Stimulated activated CD8-positive, alpha-beta memory T cell treated with anti-CD3 and anti-CD28 coated beads, Interleukin-7, amount 100 ng/mL, for 1 hour (primary cell): ENCODE results near the gene PGA4.
"Not testable (repeated sequence)": the region's sequence is repeated elsewhere in the genome, so short reads cannot be mapped to it uniquely, and the experiment has no call there.

Experiments used
- DNase-seq, 2 donors: peaks; one replicate each; pipeline ENCODE4 v3.0.0-alpha.2; 2020; ENCODE audit warnings: low read depth in 2 of 2

PGA4 gene

DNA sequence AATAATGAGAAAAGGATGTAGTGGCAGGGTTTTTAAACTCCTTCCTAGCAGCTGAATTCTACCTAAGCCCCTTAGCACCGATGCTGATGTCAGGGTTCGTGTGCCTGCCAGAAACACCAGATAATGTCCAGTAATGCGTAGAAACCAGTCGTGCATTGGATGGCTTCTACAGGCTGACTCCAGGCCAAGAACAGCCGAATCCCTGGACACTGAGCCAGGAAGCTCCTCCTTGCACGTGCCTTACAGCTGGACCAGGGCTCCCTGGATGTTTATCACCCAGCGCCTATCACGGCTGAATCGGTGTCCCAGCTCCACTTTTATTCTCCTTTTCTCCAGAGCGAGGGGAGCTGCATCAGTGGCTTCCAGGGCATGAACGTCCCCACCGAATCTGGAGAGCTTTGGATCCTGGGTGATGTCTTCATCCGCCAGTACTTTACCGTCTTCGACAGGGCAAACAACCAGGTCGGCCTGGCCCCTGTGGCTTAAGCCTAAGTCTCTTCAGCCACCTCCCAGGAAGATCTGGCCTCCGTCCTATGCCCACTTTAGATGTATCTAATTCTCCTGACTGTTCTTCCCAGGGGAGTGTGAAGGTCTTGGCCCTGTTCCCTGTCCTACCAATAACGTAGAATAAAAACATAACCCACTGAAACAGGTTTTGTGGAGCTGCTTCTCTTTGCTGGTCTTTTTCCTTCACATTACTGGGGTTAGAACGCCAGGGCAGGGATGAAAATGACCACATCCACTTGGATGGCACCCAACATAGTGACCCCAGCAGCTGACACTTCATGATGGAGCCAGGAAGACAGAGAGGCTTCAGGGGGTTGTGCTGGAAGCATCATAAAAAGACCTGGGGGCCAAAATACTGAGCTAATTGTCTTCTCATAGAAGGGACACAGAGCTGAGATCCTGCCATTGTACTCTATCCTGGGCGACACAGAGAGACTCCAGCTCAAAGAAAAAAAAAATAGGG lies 28.9 kb downstream of the PGA4 start:
- not testable (repeated sequence) for DNase-seq

DNA sequence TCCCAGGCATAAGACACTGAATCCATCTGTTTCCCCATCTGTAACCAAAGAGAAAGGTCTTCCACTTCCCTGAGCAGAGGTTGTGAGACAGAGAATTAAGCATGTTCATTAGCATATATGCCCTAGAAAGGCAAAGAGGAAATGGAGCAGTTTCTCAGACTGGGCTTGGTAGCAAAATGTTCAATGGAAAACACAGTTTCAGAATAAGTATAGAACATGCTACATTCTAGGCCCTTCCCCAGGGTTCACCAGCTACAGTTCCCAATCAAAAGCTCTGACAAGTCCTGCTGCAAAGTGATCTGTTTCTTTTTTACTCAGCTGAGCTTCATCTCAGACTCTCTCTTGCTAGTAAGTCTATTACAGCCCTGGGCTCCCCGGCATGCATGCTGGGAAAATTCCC lies 30.2 kb downstream of the PGA4 start:
- not testable (repeated sequence) for DNase-seq

GRCh38 chr11:61254403-61255025 lies 32.4 kb downstream of the PGA4 start:
- peak; percentile 12 to 25 for DNase-seq

GRCh38 chr11:61256710-61257482 lies 34.7 kb downstream of the PGA4 start:
- DNase-seq: no peak

DNA sequence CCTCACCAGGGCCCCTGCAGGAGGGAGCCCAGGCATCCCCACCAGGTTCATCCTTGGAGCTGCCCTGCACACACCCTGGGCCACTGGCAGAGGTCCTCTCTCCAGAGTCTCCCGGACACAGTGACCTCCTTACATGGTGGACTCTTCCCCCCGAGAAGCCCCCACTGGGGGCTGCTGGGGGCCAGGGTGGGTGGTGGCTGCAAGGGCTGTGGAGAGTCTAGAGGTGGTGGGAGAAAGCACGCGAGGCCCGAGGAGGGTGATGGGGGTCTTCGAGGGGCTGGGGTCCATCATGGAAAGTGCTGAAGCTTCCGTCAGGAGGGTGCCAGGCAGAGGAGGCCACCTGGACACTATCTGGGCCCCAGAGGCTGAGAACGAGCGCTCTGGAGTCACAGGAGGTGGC lies 36.4 kb downstream of the PGA4 start:
- no peak for DNase-seq

- DNase-seq: no peak
Observed at GRCh38 chr11:61259363-61259762, 37.2 kb downstream of the PGA4 start.

DNA sequence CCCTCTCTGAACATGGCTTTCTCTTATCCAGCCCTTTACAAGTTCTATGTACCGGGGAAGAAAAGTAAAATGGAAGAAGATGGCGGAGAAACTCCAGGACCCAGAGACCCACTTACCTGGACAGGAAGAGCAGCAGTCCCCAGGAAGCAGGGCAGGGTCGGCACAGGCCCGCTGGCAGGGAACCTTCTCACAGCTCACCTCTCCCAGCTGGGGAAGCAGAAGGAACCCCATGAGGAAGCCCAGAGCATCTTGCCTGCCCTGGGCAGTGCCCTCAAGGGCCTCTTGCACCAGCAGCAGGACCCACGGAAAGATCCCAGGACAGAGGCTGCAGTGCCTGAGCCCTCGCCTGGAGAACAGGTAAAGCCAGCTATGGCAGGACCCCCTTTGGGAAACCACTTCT lies 42.2 kb downstream of the PGA4 start:
- no peak for DNase-seq

DNA sequence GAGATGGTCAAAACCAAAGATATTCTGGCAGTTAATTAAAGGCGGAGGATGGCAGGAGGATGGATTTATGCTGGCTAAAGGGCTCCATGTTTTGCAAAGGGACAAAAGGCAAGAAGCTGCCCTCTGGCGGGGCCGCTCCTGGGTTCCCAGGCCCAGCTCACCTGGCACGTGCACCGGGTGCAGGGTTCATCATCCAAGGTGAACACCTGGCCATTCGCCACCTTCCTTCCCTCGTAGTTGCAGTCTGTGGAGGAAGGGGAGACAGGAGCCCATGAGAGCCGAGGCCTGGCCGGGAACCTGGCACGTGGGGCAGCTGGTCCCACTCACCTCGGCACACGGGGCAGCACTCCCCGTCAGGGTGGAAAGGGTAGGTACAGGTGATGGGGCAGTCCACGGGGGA lies 42.6 kb downstream of the PGA4 start:
- no peak for DNase-seq

DNA sequence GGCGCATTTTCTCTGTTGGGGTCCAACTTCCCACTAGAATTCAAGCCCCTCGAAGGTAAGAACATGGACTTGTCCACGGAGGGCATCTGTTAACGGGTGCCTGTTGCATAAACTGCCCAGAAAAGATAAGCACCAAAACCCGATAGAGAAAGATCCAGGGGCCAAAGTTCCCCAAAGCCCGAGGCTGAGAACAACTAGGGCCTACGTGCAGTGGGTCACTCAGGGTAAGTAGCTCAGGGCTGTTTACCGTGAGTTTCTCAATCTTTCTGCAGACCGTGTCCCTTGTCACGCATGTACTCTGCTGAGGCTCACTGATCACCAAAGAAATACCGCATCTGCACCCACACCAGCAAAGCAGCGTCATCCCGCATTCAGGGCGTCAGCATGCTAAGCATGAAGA lies 43.2 kb downstream of the PGA4 start:
- no peak for DNase-seq

DNA sequence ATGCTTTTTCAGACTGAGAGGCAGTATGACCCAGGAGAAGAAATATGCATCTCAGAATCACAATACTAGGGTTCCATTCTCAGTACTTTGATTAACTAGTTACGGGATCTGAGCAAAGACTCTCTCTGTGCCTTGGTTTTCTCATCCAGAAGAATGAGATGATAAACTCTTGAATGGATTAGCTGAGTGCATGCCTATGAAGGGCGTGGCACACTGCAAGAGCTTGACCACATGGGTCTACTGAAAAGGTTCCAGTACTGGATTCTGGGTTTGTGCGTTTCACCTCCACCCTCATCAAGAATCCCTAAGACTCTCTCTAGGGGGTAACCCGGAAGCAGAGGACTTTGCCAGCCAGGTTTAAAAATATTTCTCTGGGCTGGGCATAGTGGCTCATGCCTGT lies 44.5 kb downstream of the PGA4 start:
- DNase-seq: no peak

DNA sequence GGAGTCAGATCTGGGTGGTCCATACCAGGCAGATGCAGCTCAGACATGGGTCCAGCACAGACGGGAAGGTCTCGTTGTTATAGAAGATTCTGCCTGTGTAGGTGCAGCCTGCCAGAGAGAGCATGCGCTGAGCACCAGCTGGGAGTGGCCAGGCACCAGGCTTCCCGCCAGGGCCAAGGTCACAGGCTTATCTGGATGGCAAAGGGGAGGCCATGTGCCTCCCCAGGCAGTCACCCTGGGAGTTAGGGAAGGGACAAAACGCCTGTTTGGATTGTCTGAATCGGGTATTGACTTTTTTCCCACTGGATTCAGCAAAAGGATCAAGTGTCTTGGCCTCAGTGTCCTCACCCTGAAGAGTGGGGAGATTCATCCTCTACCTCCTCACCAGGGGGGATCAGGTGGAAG lies 45.3 kb downstream of the PGA4 start:
- DNase-seq: no peak

- DNase-seq: no peak
Observed at GRCh38 chr11:61268588-61269250, 46.6 kb downstream of the PGA4 start.

DNA sequence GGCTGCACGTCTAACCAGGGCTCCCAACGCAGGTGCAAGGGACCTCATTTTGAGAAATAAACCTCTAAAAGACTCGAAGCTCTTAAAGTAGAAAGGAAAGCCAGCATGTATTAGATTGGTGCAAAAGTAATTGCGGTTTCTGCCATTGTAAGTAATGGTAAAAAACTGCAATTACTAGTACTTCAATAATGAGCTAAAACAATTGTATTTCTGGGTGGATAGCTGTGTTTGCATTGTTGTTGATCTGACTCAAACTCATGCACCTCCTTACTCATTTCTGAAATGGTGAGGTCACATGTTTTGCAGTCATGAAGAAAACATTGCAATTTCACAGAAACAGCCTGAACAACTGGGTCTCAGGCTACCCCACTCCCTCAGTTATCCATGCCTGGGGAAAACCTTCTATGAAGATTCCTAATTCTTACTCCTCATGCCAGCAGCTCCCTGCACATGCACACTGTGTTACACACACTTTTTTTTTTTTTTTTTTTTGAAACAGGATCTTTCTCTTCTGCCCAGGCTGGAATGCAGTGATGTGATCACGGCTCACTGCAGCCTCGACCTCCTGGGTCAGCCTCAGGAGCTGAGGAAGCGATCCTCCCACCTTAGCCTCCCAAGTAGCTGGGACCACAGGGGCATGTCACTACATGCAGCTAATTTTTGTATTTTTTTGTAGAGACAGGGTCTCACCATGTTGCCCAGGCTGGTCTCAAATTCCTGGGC lies 48.4 kb downstream of the PGA4 start:
- no peak for DNase-seq

DNA sequence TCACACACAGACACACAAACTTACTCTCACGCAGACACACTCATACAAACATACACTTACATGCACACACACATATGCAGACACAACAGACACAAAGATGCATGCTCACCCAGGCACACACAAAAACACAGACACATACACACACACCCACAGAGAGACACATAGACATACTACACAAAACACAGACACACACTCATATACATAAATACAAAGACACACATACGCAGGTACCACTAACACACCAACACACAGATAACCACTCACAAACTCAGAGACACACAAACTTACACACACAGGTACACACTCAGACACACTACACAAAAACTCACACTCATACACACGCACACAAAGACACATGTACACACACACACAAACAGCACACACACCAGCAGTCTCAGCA lies 50.6 kb downstream of the PGA4 start:
- no peak for DNase-seq

DNA sequence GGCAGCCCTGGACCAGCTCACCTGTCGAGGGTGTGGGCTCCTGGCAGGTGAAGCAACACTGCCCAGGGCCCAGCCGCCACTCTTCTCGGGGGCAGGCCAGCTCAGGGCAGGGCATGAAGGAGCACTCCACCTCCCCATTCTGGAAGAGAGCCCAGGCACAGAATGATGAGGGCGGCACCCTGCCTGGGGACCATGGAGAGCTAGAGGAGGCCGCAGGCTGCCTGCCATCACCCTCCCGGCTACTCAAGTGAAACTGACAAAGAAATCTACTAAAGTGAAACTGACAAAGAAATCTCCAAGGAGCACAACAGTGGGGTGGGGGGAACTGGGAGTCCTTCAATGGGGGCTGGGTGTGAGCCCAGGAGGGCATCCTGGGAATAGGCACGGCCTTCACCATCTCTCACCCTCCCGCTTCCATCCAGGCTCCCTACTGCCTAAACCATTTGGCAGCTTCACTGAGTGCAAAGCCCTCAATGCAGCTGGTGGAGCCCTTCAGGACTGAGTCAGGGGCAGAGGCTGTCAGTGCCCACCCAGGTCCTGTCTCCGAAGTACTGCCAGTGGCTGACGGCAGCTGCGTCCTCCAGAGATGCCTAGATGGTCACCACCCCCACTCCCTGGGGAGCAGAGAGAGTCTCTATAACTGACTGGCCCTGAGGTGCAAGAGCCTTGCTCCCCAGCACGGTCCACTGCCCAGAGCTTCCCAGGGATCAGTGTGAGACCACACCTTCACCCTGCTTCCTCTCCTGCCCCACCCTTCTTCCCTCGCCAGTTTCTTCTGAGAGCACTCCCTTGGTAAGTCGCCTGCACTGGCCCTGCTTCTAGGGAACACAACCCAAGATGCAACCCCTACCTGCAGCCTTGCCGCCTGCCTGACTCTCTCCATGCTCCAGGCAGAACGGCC lies 51.3 kb downstream of the PGA4 start:
- no peak for DNase-seq

DNA sequence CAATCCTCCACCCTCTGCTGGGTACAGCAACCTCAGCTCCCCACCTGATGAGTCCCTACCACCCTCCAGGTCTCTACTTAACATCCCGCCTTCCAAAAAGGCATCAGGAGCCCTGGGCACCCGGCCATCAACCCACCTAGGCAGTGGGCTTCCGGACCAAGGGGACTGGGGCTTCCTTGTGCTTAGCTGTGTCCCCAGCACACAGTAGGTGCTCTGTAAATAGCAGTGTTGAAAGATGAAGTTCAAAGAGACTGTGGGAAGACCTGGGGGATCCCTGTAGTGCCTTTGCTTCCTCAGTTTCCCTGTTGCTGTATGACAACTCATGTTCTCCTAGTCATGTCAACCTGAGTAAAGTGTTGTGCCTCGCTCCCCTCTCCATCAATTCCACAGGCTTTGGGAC lies 51.9 kb downstream of the PGA4 start:
- DNase-seq: no peak

- no peak for DNase-seq
Observed at GRCh38 chr11:61275191-61275590, 53.0 kb downstream of the PGA4 start.

DNA sequence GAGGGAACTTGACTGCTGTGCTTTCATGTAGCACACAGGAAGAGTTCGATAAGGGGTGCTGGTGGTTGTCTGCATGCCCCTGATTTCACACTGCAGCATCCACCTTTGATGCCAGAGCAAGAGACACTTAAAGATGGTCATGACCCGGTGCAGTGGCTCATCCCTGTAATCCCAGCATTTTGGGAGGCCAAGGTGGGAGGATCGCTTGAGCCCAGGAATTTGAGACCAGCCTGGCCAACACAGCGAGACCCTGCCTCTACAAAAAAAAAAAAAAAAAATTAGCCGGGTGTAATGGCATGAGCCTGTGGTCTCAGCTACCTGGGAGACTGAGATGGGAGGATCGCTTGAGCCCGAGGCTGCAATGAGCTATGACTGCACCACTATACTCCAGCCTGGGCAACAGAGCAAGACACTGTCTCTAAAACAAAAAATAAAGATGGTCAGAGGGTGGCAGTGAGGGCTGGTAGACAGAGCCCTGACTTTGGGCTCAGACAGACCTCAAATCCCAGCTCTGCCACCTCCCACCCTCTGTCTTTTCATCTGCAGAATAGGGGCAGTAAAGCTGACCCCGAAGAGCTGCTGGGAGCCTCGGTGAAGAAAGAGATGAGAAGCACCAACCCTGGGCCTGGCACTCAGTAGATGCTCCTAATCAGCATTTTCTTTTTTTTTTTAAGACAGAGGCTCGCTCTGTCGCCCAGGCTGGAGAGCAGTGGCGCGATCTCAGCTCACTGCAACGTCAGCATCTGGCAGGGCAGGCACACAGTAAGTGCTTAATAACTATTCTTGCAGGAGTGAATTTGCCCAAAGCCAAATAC lies 55.2 kb downstream of the PGA4 start:
- DNase-seq: no peak

DNA sequence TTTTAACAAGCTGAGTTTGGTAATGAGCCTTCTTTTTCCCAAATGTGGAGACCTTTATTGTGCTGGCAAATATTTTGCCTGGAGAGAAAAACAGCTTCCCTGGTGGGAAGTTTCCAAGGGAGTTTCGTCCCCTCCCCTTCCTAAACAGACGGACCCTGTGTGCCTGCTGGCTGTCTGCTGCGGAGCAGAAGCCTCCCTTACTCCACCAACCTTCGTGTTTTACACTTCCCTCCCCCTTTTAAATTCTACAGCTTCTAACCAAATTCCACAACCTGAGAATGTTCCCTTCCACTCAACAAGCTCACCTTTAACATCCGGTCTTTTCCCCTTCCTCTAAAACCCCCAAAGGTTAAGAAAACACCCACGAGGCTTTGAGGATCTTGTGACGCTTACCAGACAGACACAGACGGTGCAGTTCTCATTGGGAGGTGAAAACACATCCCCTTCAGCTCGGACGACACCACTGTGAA lies 55.9 kb downstream of the PGA4 start:
- DNase-seq: no peak
